Hepatocyte (in vitro differentiated cells): ENCODE results near the gene APOF. TPM values are rescaled to one million over a fixed set of nuclear protein-coding genes. Genes with fewer than 3 reads are reported as not detected.

Source experiments
- DNase-seq: peaks from one replicate; pipeline ENCODE4 v3.0.0-alpha.2; 2016; ENCODE audit warnings: low spot score
- H2AFZ ChIP-seq: fragments of 200-600 bp; sonication (generic); 2 replicates; pipeline ENCODE4 v1.6.0; 2016; ENCODE audit warnings: antibody characterized with exemption, mild to moderate bottlenecking
- H3K27ac ChIP-seq: fragments of 200-600 bp; sonication (generic); 2 replicates; pipeline ENCODE4 v1.5.1; 2016; ENCODE audit warnings: mild to moderate bottlenecking
- H3K27me3 ChIP-seq: fragments of 200-600 bp; sonication (generic); 2 replicates; pipeline ENCODE4 v1.6.1; 2016
- H3K36me3 ChIP-seq: fragments of 200-600 bp; sonication (generic); replicated peaks from 2 replicates; pipeline ENCODE4 v1.5.1; 2016; ENCODE audit warnings: low read depth; ENCODE audit not compliant: insufficient read depth
- H3K4me1 ChIP-seq: fragments of 200-600 bp; sonication (generic); 2 replicates; pipeline ENCODE4 v1.5.1; 2016; ENCODE audit warnings: mild to moderate bottlenecking, moderate library complexity; ENCODE audit not compliant: insufficient read depth
- H3K4me2 ChIP-seq: fragments of 200-600 bp; sonication (generic); 2 replicates; pipeline ENCODE4 v1.6.0; 2016
- H3K4me3 ChIP-seq: fragments of 200-600 bp; sonication (generic); 2 replicates; pipeline ENCODE4 v1.5.1; 2016; ENCODE audit warnings: mild to moderate bottlenecking
- H3K79me2 ChIP-seq: fragments of 200-600 bp; sonication (generic); 2 replicates; pipeline ENCODE4 v1.6.0; 2017; ENCODE audit warnings: mild to moderate bottlenecking
- H3K9me2 ChIP-seq: fragments of 200-600 bp; sonication (generic); replicated peaks from 2 replicates; pipeline ENCODE4 v1.6.0; 2017; ENCODE audit warnings: mild to moderate bottlenecking; ENCODE audit not compliant: insufficient read depth
- H3K9me3 ChIP-seq: fragments of 200-600 bp; sonication (generic); 2 replicates; pipeline ENCODE4 v1.5.1; 2016; ENCODE audit warnings: low read depth, mild to moderate bottlenecking
- H4K20me1 ChIP-seq: fragments of 200-600 bp; sonication (generic); 2 replicates; pipeline ENCODE4 v1.6.0; 2016; ENCODE audit warnings: mild to moderate bottlenecking; ENCODE audit not compliant: insufficient read depth, poor library complexity, severe bottlenecking
- CTCF ChIP-seq: fragments of 200-600 bp; sonication (generic); IDR thresholded peaks from 2 replicates; pipeline ENCODE4 v1.5.1; 2016; ENCODE audit warnings: antibody characterized with exemption, mild to moderate bottlenecking; ENCODE audit not compliant: poor library complexity
- EZH2 ChIP-seq: fragments of 200-600 bp; sonication (generic); IDR thresholded peaks from 2 replicates; pipeline ENCODE4 v1.6.1; 2016; ENCODE audit warnings: antibody characterized with exemption, mild to moderate bottlenecking, borderline replicate concordance
- EZH2phosphoT487 ChIP-seq: fragments of 200-600 bp; sonication (generic); IDR thresholded peaks from one replicate; pipeline ENCODE4 v1.6.1; 2018; ENCODE audit warnings: antibody characterized with exemption, mild to moderate bottlenecking, low read depth, moderate library complexity; ENCODE audit not compliant: unreplicated experiment, severe bottlenecking
- WGBS: methylation state at CpG from one replicate; pipeline ENCODE4 v1.1.6; 2016; ENCODE audit warnings: low lambda C conversion rate; ENCODE audit errors: missing lambda C conversion rate; 5-methylcytosine and 5-hydroxymethylcytosine counted together
- polyA plus RNA-seq: library from polyadenylated mRNA; unstranded; fragments of >200 nt; fragmentation: Nextera tagmentation; extraction: Ambion mirVana; gene quantifications from 2 replicates; pipeline ENCODE4 v1.2.1, GENCODE V29; 2016
- total RNA-seq: library from RNA; depleted of rRNA; stranded (reverse); fragments of >200 nt; gene quantifications from 2 replicates; pipeline ENCODE4 v1.2.3, GENCODE V29; 2014

The APOF gene
- total and polyA plus RNA-seq, 2 experiments from 2014 or later = not detected

GRCh38 chr12:56374726-56375597 lies 12.3 kb upstream of the APOF start:
- no peak overlapping the region for H3K4me2 ChIP-seq
- H3K27ac ChIP-seq = peak overlapping the region; percentile 18
- peaks cover 6% of the 10 kb centered on the region for H3K4me1 ChIP-seq
- no peaks in the 10 kb centered on the region for H3K9me3 ChIP-seq
- WGBS = 90% methylated on average over 7 of the region's 7 CpGs
- H3K36me3 ChIP-seq = no peaks in the 10 kb centered on the region
- no peak for TF ChIP-seq EZH2phosphoT487
- TF ChIP-seq CTCF = no peak
- TF ChIP-seq EZH2 = no peak
- no peaks in the 10 kb centered on the region for H3K9me2 ChIP-seq
- H2AFZ ChIP-seq = no peak overlapping the region
- H3K79me2 ChIP-seq = no peaks in the 10 kb centered on the region
- no peak for DNase-seq
- no peaks in the 10 kb centered on the region for H3K27me3 ChIP-seq
- no peaks in the 10 kb centered on the region for H4K20me1 ChIP-seq
- no peak overlapping the region for H3K4me3 ChIP-seq

GRCh38 chr12:56373515-56373914 lies 10.9 kb upstream of the APOF start:
- Histone ChIP-seq H3K27me3 (no peaks in the 10 kb centered on the region), H3K9me3 (no peaks in the 10 kb centered on the region), H3K4me1 (peaks cover 6% of the 10 kb centered on the region), H3K4me2 (no peak overlapping the region), H3K4me3 (no peak overlapping the region), H3K9me2 (no peaks in the 10 kb centered on the region), H4K20me1 (no peaks in the 10 kb centered on the region), H3K27ac (no peak overlapping the region), H3K79me2 (no peaks in the 10 kb centered on the region), H2AFZ (no peak overlapping the region), H3K36me3 (no peaks in the 10 kb centered on the region)
- no peak for DNase-seq
- 100% methylated on average over 1 of the region's 1 CpG for WGBS
- no peak for TF ChIP-seq EZH2phosphoT487
- TF ChIP-seq EZH2 = no peak
- TF ChIP-seq CTCF = no peak

GRCh38 chr12:56366948-56367347 lies 4.3 kb upstream of the APOF start:
- no peak overlapping the region for H3K4me2 ChIP-seq
- no peaks in the 10 kb centered on the region for H3K36me3 ChIP-seq
- no peak overlapping the region for H3K4me3 ChIP-seq
- no peak for DNase-seq
- no peaks in the 10 kb centered on the region for H3K27me3 ChIP-seq
- no peaks in the 10 kb centered on the region for H3K4me1 ChIP-seq
- no peak overlapping the region for H3K27ac ChIP-seq
- H3K79me2 ChIP-seq = no peaks in the 10 kb centered on the region
- no peaks in the 10 kb centered on the region for H3K9me2 ChIP-seq
- H2AFZ ChIP-seq = no peak overlapping the region
- H4K20me1 ChIP-seq = no peaks in the 10 kb centered on the region
- 89% methylated on average over 3 of the region's 3 CpGs for WGBS
- TF ChIP-seq EZH2 (no peak), EZH2phosphoT487 (no peak), CTCF (no peak)
- H3K9me3 ChIP-seq = no peaks in the 10 kb centered on the region
